HG03103 (cell line): ENCODE results near the gene SVEP1.
"Not testable (repeated sequence)": the region's sequence is repeated elsewhere in the genome, so short reads cannot be mapped to it uniquely, and the experiment has no call there.

ENCODE experiments used
- ATAC-seq: cut with Tn5 transposase; IDR thresholded peaks from one replicate; pipeline ENCODE4 v1.9.1; 2021; ENCODE audit warnings: low read depth; ENCODE audit not compliant: unreplicated experiment

The SVEP1 gene

GRCh38 chr9:110455860-110456259 is 123.7 kb downstream of the SVEP1 start:
- ATAC-seq: no peak

- no peak for ATAC-seq
Observed at GRCh38 chr9:110452227-110452801, 127.2 kb downstream of the SVEP1 start.

- ATAC-seq: no peak
Observed at GRCh38 chr9:110451726-110452125, 127.8 kb downstream of the SVEP1 start.

- ATAC-seq: no peak
Observed at GRCh38 chr9:110447476-110447875, 132.1 kb downstream of the SVEP1 start.

GRCh38 chr9:110446171-110446570 is 133.4 kb downstream of the SVEP1 start:
- no peak for ATAC-seq

GRCh38 chr9:110444911-110445310 is 134.6 kb downstream of the SVEP1 start:
- no peak for ATAC-seq

- no peak for ATAC-seq
Observed at GRCh38 chr9:110443866-110444220, 135.7 kb downstream of the SVEP1 start.

GRCh38 chr9:110443146-110443865 is 136.2 kb downstream of the SVEP1 start:
- no peak for ATAC-seq

- no peak for ATAC-seq
Observed at GRCh38 chr9:110440796-110441195, 138.7 kb downstream of the SVEP1 start.

GRCh38 chr9:110440172-110440571 is 139.4 kb downstream of the SVEP1 start:
- ATAC-seq: no peak

GRCh38 chr9:110432253-110432652 is 147.3 kb downstream of the SVEP1 start:
- no peak for ATAC-seq

GRCh38 chr9:110429453-110429852 is 150.1 kb downstream of the SVEP1 start:
- ATAC-seq: no peak

- ATAC-seq: peak; percentile 77
Observed at GRCh38 chr9:110427497-110428104, 151.9 kb downstream of the SVEP1 start.

GRCh38 chr9:110426052-110426709 is 153.4 kb downstream of the SVEP1 start:
- no peak for ATAC-seq

GRCh38 chr9:110414471-110414870 is 165.1 kb downstream of the SVEP1 start:
- no peak for ATAC-seq

GRCh38 chr9:110410961-110411360 is 168.6 kb downstream of the SVEP1 start:
- no peak for ATAC-seq

GRCh38 chr9:110408598-110408997 is 170.9 kb downstream of the SVEP1 start:
- no peak for ATAC-seq

- ATAC-seq: no peak
Observed at GRCh38 chr9:110405858-110406443, 173.6 kb downstream of the SVEP1 start.

- no peak for ATAC-seq
Observed at GRCh38 chr9:110404473-110404872, 175.1 kb downstream of the SVEP1 start.

GRCh38 chr9:110399983-110400382 is 179.6 kb downstream of the SVEP1 start:
- ATAC-seq: no peak

- ATAC-seq: not testable (repeated sequence)
Observed at GRCh38 chr9:110398992-110399391, 180.5 kb downstream of the SVEP1 start.
